Choroid plexus epithelial cell (primary cell): ENCODE data around the gene GPR15LG.
"Not testable (repeated sequence)": the region's sequence is repeated elsewhere in the genome, so short reads cannot be mapped to it uniquely, and the experiment has no call there.

Experiments
- DNase-seq: peaks from one replicate; pipeline ENCODE4 v3.0.0-alpha.2; 2010; ENCODE audit warnings: low read depth
- H3K4me3 ChIP-seq: 2 replicates; pipeline ENCODE4 v1.5.1; 2011; ENCODE audit warnings: low read depth, mild to moderate bottlenecking, control low read depth, low read length, moderate library complexity
- CTCF ChIP-seq: conservative IDR thresholded peaks from 2 replicates; pipeline ENCODE4 v1.5.1; 2011; ENCODE audit warnings: low read depth, mild to moderate bottlenecking, control low read depth, inconsistent platforms, low read length, moderate library complexity

GPR15LG gene

GRCh38 chr10:84140036-84140379 lies 33.6 kb upstream of the GPR15LG start:
- DNase-seq: peak; percentile 51
- H3K4me3 ChIP-seq: peak overlapping the region; percentile 99
- TF ChIP-seq CTCF: no peak

GRCh38 chr10:84147347-84147746 lies 26.3 kb upstream of the GPR15LG start:
- TF ChIP-seq CTCF: no peak
- DNase-seq: no peak
- no peak overlapping the region for H3K4me3 ChIP-seq

GRCh38 chr10:84148006-84148597 lies 25.5 kb upstream of the GPR15LG start:
- peak; percentile 77 for TF ChIP-seq CTCF
- DNase-seq: peak; percentile 81
- H3K4me3 ChIP-seq: not testable (repeated sequence)

- no peak for TF ChIP-seq CTCF
- DNase-seq: no peak
- no peak overlapping the region for H3K4me3 ChIP-seq
Observed at GRCh38 chr10:84149854-84150253, 23.7 kb upstream of the GPR15LG start.

- H3K4me3 ChIP-seq: no peak overlapping the region
- no peak for TF ChIP-seq CTCF
- DNase-seq: no peak
Observed at GRCh38 chr10:84152769-84153168, 20.8 kb upstream of the GPR15LG start.

- no peak for TF ChIP-seq CTCF
- no peak for DNase-seq
- H3K4me3 ChIP-seq: no peak overlapping the region
Observed at GRCh38 chr10:84155521-84155920, 18.1 kb upstream of the GPR15LG start.

- TF ChIP-seq CTCF: no peak
- no peak for DNase-seq
- H3K4me3 ChIP-seq: no peak overlapping the region
Observed at GRCh38 chr10:84156009-84156408, 17.6 kb upstream of the GPR15LG start.
